Eye (tissue), 1 donor: ENCODE results near the gene MLLT10.
"Not testable (repeated sequence)": the region's sequence is repeated elsewhere in the genome, so short reads cannot be mapped to it uniquely, and the experiment has no call there.

Experiments
- DNase-seq: peaks from one replicate; pipeline ENCODE4 v3.0.0-alpha.2; 2015

The MLLT10 gene

DNA sequence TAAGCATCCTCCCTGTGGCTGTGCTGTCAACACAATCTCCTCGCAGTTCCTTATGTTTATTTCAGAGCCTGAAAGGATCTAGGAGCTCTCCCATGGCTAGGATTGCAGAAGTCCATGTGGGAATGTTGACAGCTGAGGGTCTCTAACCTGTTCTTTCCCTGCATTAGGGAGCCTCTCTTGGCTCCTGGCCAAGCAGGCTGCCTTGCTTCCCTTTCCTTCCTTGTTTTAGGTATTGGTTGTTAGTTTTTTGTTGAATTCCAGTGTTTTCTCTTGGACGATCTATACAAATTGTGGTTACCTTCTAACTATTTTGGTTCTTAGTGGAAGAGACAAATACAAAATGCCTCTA is 171.8 kb downstream of the MLLT10 start:
- no peak for DNase-seq

DNA sequence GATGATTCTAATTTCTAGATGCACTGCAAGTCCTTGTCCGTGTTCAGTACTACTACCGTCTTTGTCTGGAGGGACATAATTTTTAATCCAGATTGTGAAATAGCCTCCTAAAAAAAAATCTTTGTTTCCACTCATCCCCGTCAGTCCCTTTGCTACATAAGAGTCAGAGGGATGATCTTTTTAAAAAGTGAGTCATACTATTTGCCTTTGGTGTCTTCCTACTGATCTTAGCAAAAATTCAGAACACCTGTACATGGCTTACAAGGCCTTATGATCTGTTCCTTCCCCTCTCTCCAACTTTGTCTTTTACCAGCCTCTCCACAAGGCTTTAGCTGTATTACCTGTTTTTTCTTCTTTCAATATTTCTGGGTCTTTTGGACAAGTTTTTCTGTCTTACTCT is 173.5 kb downstream of the MLLT10 start:
- DNase-seq: no peak

DNA sequence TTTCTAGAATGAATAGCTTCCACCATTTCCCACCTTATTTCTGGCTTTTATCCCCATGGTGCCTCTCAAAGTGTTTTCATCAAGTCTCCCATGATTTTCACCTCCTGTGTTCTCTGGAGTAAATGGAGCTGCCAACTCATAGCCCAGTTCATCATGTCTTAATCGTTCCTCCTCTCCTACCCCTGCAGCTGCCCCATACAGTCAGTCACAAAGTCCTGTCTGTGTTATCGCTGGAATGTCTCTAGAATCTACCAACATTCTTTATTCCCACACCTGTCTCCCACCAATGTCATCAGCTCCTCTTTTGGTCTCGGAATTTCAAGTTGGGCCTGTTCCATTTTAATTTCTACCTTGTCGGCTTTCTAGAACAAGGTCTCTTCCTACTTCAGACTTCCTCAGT is 178.9 kb downstream of the MLLT10 start:
- no peak for DNase-seq

DNA sequence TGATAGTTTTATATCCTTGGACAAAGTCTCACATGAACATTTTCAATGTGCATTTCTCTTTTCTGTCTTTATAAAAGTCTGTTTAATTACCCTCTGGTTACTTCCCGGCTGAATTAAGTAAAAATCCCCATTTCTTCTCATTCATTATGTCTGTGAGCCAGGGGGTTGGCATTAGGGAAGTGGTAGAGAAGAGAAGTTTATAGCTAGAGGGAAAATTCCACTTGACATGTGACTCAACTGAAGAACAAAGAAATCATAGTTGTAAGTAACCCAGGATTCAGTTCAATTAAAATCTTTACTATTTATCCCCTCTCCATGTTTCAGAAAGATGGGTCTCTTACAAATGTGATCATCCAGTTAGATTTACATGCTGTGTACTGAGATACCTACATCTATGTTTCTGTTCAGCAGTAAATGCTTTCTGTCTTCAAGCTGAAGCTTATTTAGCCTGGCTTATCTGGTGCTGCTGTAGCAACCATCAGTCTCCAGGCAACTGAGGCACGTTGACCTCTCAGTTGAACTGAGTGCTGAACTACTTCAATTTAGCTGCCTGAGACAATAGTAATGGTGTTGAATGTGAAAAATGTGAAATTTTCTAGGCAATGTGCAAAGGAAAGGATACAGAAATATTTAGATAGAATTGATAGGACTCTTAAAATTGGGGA is 181.6 kb downstream of the MLLT10 start:
- peak; percentile 36 for DNase-seq

DNA sequence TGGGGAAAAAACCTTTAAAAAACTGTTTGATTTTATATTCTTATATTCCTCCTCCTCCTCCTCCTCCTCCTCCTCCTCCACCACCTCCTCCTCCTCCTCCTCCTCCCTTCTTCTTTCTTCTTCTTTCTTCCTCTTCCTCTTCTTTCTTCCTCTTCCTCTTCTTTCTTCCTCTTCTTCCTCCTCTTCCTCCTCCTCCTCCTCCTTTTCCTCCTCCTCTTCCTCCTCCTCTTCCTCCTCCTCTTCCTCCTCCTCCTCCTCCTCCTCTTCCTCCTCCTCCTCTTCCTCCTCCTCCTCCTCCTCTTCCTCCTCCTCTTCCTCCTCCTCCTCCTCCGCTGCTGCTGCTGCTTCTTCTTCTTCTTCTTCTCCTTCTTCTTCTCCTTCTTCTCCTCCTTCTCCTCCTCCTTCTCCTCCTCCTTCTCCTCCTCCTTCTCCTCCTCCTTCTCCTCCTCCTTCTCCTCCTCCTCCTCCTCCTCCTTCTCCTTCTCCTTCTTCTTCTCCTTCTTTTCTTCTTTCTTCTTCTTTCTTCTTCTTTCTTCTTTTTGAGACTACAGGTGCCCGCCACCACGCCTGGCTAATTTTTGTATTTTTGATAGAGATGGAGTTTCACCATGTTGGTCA is 183.5 kb downstream of the MLLT10 start:
- DNase-seq: not testable (repeated sequence)

DNA sequence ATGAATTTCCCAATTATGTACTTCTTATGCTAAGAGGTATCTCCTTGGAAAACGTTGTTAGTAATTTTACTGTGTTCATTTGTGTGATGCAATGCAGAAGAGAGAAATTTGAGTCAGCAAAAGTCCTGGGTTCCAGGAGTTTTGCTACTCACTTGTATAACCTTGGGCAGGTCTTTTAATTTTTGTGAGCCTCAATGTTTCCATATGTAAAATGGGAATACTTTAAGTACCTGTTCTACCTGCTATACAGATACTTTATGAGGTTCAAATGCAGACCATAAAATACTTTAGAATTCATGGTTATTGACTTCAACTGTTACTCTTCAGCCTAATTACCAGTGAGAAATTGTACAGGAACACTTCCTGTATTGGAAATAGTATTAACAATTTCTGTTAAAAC is 185.5 kb downstream of the MLLT10 start:
- peak; percentile 46 for DNase-seq

DNA sequence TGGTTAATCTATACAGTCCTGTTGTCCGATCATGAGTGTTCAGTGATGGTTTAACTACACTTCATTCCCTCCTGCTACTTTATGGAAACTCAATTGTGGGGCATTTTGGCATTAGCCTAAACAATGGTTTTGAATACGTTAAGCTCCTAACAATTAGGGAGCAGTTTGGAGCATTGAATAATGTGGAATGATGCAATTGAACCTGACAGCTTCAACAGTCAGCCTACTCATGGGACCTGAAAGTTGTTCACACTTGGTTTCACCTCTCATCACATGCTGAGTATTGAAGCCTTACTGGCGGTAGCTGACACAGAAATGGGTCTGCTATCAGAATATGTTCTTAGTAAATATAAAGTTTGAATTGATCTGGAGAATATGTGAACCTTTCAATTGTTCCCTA is 186.1 kb downstream of the MLLT10 start:
- DNase-seq: peak; percentile 97

DNA sequence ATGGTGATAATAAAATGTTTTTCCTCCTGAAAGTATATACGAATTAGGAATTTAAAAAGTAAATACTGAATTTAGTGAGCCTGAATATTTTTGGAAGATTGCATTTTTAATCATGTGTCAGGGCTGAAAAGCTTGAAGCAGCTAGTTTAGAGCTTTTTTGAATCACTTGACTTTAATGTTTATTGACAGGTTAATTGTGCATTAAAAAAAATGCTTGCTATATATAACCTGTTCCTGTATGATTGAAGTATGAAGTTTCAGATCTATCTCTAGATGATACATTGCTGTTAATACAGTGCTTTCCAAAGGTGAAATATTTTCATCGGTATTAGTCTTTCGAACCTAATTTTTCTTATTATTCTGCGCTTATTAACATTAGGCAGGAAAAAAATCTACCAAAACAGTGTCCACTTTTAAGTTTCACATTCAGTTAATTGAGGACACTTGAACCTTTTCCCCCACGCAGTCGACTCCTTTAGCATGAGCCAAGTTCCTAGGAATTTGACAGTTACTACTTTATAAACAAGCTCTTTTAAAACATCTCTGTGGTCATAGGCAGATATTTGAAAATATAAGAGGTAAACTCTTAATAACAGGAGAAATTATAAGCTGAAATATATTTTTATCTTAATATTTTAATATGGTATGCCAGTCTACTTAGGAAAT is 187.1 kb downstream of the MLLT10 start:
- peak; percentile 88 for DNase-seq

DNA sequence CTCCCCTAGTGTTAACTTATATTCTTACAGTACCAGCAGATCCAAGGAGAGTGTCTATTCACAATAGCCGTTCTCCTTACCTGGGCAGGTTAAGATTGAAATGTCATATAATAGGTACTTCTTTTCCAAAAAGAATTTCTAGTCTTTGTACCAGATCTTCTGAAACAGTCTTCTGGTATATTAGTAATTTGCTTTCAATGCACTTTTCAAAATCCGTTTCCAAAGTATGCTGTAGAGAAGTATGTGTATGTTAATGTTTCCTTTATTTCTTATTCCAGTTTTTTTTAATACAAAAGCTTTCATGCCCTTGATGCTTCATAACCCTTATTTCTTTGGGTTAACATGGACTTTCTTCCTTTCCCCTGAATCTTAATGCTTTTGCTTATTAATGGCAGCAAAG is 188.2 kb downstream of the MLLT10 start:
- DNase-seq: no peak

DNA sequence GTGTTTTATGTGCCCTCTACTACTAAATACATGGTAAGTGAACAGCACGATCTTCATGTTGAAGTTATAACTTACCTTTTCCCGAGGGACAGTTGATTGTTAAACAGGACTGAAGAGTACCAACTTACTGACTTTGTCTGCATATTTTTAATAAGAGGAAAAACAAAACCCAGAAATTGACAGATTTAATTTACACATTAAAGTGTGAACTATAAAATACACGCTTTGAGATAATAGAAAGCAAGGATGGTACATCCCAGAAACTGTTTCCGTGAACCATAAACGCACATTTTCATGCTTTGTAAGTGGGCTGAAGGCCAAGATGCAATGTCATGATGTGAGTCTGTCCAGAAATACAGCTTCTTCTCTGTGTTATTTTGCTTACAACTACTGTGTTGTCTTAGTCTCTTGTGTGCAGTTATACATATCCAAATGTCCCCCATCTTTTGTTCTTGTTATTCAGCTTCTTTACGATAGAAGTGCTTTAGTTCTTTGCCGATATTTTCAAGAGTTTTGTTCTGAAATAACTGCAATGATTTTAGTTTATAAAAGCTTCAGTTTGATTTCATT is 190.1 kb downstream of the MLLT10 start:
- DNase-seq: peak; percentile 53

DNA sequence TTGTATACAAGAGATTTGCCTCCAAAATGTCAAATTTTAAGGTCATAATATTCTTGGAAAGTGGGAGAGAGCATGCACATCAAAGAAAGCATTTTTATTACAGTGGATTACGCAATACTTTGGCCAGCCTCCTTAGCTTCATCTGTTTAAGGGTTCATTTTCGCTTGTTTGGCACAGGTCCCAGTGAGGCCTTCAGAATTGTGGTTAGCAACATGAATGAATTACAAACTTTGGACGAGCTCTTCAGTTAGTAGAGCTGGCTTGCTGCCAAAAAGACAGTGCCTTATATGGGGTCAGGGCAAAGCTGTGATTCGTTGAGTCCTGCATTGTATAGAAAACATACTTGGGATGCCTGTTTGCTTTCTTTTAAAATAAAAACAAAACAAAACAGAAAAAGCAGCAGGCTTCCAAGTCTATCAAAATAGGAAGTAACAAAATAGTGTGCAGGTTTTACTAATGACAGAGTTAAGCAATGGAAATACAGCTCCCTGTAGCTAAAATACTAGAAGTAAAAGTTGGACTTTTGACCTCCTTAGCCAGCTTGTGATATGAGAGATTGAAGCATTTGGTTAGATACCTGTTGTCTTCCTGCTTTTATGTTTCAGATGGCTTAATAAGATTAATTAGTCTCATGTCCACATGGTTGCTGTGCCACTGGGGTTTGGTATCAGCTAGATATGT is 190.8 kb downstream of the MLLT10 start:
- DNase-seq: peak; percentile 97

DNA sequence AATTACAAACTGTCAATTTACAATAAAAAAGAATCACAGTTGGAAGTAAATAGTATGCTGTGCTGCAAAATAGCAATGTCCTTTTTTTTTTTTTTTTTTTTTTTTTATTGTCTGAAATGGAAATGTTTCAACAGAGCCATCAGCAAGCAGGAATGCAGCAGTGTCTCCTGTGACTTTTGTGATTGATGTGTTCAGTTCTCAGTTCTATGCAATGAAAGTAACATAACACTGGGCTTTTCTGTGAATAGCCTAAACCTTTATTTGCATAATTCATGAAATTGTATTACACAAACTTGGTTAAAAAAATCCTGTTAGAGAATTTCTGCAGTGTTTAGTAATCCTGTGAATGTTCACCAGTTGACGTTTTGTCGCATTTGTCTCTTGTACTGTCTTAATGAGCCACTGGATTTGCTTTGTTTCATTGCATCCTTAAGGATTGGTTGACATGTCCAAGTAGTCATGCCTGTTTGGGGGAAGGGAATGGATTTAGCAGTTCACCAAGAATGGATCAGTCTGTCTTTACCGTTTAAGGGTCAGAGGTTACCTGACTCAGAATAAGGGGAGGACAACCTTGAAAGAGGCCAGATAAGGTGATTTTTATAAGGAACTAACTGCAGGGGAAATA is 192.7 kb downstream of the MLLT10 start:
- peak; percentile 71 for DNase-seq

DNA sequence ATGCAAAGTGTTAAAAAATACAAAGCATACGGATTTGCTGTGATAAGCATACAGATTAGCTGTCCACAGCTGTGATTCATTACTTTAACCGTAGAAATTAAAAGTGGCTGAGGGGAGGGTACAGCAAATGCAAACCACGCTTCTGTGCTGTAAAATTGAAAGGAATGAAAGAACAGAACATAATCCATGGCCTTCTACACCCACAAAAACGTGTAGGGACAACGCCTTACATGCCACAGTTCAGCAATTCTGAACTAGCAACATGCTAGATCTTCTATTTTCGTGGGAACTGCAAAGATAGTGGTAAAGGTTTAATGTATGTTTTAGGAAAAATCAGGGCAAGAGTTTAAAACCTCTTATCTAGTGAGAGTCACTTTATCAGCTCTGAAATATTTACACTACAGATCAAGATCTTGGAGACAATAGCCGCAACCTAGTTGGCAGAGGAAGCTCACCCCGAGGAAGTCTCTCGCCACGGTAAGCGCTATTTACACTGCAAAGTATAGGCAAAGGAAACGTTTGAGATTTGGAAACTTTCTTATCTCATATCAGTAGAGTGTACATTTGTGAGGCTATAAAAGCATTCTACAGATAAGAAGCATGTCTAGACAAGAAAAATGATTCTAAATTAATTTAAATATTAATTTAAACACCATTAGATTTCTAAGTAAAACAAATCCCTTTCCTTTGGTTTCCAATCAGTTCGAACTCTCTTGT is 193.6 kb downstream of the MLLT10 start:
- peak; percentile 66 for DNase-seq

DNA sequence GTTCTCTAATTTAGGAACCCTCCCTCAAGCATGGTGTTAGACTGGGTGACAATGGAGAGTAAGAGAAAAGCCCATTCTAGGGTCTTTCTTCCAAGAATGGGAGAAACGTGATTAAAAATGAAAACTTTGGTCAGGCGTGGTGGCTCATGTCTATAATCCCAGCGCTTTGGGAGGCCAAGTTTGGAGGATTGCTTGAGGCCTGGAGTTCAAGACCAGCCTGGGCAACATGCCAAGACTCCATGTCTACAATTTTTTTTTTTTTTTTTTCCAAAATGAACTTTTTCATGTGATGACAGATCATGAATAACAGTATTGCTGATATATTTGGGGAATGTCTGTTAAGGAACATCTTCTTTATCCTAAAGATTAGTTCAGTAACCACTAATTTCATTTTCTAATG is 194.6 kb downstream of the MLLT10 start:
- no peak for DNase-seq

DNA sequence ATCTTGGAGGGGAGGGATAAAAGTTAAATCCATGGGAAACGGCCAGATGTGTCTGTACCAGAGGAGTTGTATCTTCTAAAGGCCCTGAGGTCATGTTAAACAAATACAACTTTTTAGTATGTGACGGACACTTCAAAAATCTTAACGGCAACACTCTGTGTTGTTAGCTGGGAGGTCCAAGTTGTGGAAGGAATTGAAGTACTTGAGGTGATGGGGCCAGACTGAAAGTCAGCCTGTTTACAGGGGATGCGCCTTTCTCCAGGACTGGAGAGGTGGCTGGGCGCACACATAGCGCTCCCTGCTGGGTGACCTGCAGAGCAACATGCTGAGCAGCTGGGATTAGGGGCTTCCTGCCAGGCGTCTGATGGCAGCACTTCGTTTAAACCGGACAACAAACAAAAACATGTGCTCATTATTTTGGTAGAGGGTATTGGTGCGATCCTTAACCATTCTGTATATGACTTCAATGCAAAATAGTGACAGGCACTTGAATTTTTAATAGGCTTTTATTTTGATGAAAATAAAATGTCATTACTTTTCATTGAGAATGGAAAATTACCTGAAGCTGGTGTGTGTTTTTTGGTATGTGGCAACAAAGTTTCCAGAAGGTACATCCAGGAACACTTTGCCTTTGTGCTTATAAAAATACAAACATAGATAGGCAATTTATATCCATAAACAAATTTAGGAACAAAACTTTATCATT is 198.2 kb downstream of the MLLT10 start:
- DNase-seq: peak; percentile 89

DNA sequence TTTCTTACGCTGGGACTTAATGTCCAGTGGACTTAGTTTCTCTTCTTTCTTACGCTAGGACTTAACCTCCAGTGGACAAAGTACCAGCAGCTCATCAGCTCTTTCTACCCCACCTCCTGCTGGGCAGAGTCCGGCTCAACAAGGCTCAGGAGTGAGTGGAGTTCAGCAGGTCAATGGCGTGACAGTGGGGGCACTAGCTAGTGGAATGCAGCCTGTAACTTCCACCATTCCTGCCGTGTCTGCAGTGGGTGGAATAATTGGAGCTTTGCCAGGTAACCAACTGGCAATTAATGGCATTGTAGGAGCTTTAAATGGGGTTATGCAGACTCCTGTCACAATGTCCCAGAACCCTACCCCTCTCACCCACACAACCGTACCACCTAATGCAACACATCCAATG is 199.7 kb downstream of the MLLT10 start:
- DNase-seq: no peak

DNA sequence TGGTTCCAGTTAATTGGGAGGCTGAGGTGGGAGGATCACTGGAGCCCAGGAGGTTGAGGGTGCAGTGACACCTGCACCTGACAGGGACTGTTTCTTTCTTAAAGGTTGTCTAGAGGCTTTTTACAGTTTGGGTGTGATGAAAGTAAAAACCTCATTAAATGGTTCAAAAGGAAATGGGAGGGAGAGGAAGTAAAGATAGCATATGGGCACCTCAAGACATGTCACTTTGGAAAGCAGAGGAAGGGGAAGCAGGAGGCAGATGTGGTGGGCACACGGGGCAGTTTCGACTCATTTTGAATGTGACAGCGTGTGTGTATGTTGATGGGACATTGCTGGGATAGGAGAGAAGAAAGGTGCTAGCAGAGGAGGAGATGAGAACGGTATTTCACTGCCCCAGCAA is 203.1 kb downstream of the MLLT10 start:
- DNase-seq: no peak

DNA sequence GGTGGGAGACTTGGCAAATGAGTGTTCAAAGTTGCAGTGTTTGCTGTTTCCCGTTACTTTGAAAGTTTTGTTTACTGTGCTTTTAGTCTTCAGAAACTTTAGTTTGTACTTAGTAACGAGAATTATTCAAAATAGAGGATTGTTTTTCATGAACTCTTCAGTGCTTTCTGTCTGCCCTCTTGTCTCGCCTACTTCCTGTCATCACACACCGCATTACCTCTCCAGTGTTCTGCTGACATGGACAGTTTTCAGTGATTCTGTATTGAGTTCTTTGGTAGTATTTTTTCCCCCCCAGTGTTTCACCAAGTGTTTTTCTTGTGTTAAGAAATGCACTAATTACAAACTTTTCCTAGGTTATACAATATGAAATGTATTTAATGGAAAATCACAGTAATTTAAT is 207.0 kb downstream of the MLLT10 start:
- DNase-seq: no peak

DNA sequence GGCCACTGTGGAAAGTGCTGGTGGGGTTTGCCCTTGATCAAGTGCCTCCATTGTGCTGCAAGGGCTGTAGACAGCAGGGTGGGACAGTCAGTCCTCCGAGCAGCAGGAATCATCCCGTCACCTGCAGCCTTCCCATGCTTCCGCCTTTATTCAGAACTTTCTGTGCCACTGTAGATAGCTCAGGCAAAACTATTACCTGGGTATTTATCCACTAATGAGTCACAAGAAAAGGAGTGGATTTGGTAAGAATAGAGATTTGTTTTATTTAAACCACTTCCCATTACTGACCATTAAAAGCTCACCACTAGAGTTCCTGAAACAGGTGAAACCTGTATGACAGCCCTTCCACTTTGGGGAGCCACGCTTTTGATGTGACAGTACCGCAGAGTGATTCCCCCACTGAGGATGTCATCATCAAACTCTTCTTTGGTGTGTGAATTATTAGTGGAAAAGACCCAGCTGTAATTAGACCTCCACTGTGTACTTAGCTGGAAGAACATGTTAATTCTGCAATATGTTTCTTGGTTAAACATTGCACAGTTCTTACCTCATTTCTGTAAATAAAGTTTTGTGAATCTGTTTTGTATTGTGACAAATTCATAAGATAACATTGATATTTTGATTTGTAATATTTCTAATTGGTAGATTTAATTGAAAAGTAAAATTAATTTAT is 208.8 kb downstream of the MLLT10 start:
- no peak for DNase-seq

DNA sequence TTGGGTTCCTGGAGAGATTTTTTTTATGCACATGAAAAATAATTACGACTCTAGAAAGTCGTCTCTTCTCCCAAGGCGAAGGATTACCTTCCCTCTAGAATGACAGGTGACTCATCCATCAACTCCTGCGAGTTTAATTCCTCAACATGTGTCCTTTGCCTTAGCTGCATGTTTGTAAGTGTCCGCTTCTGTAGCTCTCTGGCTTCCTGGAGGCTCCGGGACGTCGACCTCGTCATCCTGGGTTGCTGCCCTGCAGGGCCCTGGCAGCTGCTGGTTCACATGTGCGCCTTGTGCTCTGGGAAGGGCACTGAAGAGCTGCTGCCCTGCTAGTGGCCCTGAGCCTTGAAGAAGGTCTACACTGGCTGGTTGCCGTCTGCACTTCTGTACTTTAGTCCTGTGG is 210.2 kb downstream of the MLLT10 start:
- DNase-seq: no peak

DNA sequence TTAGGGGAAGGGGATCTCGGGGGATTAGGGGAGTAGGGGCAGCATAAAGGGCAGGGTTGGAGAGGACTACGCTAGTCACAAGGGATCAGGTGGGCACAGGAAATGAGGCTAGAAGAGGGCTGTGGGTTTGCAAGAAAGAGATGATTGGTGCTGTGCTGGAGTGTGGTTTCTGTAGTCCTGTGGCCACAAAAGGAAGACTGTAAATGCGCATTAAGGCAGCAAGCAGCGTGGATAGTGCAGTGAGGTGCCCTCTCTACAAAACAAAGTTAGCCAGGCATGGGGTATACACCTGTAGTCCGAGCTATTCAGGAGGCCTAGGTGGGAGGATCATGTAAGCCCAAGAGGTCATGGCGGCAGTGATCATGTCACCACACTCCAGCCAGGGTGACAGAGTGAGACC is 212.1 kb downstream of the MLLT10 start:
- no peak for DNase-seq
